Calu3 (cell line): ENCODE results near the gene MINDY4. TPM values are rescaled to one million over a fixed set of nuclear protein-coding genes. Genes with fewer than 3 reads are reported as not detected.

Source experiments
- BruUV-seq: library from RNA; stranded (reverse); fragments of 400-500 nt; replicated peaks from 2 replicates; lab custom pipeline; 2021; lab: Mats Ljungman, UMichigan
- CTCF ChIA-PET: fragments of 300-600 bp; sonication (Branson Sonifier 250); formaldehyde crosslinking; loops from one replicate; lab custom pipeline; 2022; ENCODE audit warnings: antibody characterized with exemption; lab: Charles Lee
- DNase-seq: peaks from one replicate; pipeline ENCODE4 v3.0.0; 2022
- H3K27ac Mint-ChIP-seq: one replicate; pipeline ENCODE4 v1.8.0; 2022; ENCODE audit warnings: mixed read lengths; ENCODE audit not compliant: unreplicated experiment
- H3K27me3 Mint-ChIP-seq: one replicate; pipeline ENCODE4 v1.8.0; 2022; ENCODE audit warnings: mixed read lengths; ENCODE audit not compliant: unreplicated experiment
- H3K36me3 Mint-ChIP-seq: one replicate; pipeline ENCODE4 v1.8.0; 2022; ENCODE audit warnings: mild to moderate bottlenecking, moderate library complexity, mixed read lengths; ENCODE audit not compliant: insufficient read depth, unreplicated experiment
- H3K4me1 Mint-ChIP-seq: one replicate; pipeline ENCODE4 v1.8.0; 2022; ENCODE audit warnings: mild to moderate bottlenecking, low read depth, mixed read lengths; ENCODE audit not compliant: unreplicated experiment
- H3K4me3 Mint-ChIP-seq: one replicate; pipeline ENCODE4 v1.8.0; 2022; ENCODE audit warnings: mild to moderate bottlenecking, low read depth, moderate library complexity, mixed read lengths; ENCODE audit not compliant: unreplicated experiment
- H3K9me3 Mint-ChIP-seq: one replicate; pipeline ENCODE4 v1.8.0; 2022; ENCODE audit warnings: low read depth, mixed read lengths; ENCODE audit not compliant: unreplicated experiment
- CTCF ChIP-seq: fragments of 200-600 bp; IDR thresholded peaks from one replicate; pipeline ENCODE4 v1.8.0; 2022; ENCODE audit warnings: antibody characterized with exemption; ENCODE audit not compliant: unreplicated experiment
- intact Hi-C: fragments of 100-400 bp; cut with micrococcal nuclease; formaldehyde crosslinking; loops from one replicate; pipeline ENCODE4 v1.10.0; 2022; ENCODE audit not compliant: unreplicated experiment
- total RNA-seq: library from RNA; stranded (reverse); gene quantifications from 2 replicates; pipeline ENCODE4 v1.2.3, GENCODE V29; 2022

Gene MINDY4
- total RNA-seq, 1 experiment from 2014 or later: 12.4 TPM

- Mint-ChIP-seq H3K4me3 (no peak overlapping the region), H3K27ac (no peak overlapping the region), H3K4me1 (no peaks in the 10 kb centered on the region), H3K27me3 (peaks cover 84% of the 10 kb centered on the region), H3K9me3 (peaks cover 2% of the 10 kb centered on the region), H3K36me3 (no peaks in the 10 kb centered on the region)
- BruUV-seq: no TSS peak
- TF ChIP-seq CTCF: no peak
- intact Hi-C loops: no loop called here
- CTCF ChIA-PET: no interaction called here
- DNase-seq: no peak
Measured at GRCh38 chr7:30726296-30727006, 44.8 kb upstream of the MINDY4 start.

GRCh38 chr7:30727061-30727945 is 43.9 kb upstream of the MINDY4 start:
- CTCF ChIA-PET: interaction anchor here (0.6 kb wide), 1 partner anchor 19 kb away, joined by 3 read pairs; no protein-coding TSS in a partner anchor
- BruUV-seq: no TSS peak

GRCh38 chr7:30728591-30729100 is 42.6 kb upstream of the MINDY4 start:
- Mint-ChIP-seq H3K27me3 (peaks cover 84% of the 10 kb centered on the region), H3K4me3 (no peak overlapping the region), H3K4me1 (no peaks in the 10 kb centered on the region), H3K27ac (no peak overlapping the region), H3K36me3 (no peaks in the 10 kb centered on the region), H3K9me3 (peaks cover 2% of the 10 kb centered on the region)
- intact Hi-C loops: no loop called here
- TF ChIP-seq CTCF: no peak
- CTCF ChIA-PET: interaction anchor here (0.6 kb wide), 1 partner anchor 52 kb away, joined by 3 read pairs; no protein-coding TSS in a partner anchor
- no peak for DNase-seq
- no TSS peak for BruUV-seq

More at GRCh38 chr7:30727061-30727945, 43.9 kb upstream of the MINDY4 start:
- TF ChIP-seq CTCF: no peak
- intact Hi-C loops: no loop called here
- Mint-ChIP-seq H3K27me3 (peaks cover 84% of the 10 kb centered on the region), H3K27ac (no peak overlapping the region), H3K36me3 (no peaks in the 10 kb centered on the region), H3K4me3 (no peak overlapping the region), H3K9me3 (peaks cover 2% of the 10 kb centered on the region), H3K4me1 (no peaks in the 10 kb centered on the region)
- no peak for DNase-seq

- intact Hi-C loops: no loop called here
- H3K27ac Mint-ChIP-seq: no peak overlapping the region
- H3K27me3 Mint-ChIP-seq: peaks cover 84% of the 10 kb centered on the region
- TF ChIP-seq CTCF: no peak
- CTCF ChIA-PET: interaction anchor here (0.6 kb wide), 1 partner anchor 67 kb away, joined by 4 read pairs; no protein-coding TSS in a partner anchor
- H3K4me1 Mint-ChIP-seq: no peaks in the 10 kb centered on the region
- DNase-seq: no peak
- H3K4me3 Mint-ChIP-seq: no peak overlapping the region
- no TSS peak for BruUV-seq
- H3K9me3 Mint-ChIP-seq: peaks cover 2% of the 10 kb centered on the region
- H3K36me3 Mint-ChIP-seq: no peaks in the 10 kb centered on the region
Measured at GRCh38 chr7:30729642-30730041, 41.6 kb upstream of the MINDY4 start.
